Measurements from ENCODE around the gene AKR1C8. TPM values are rescaled to one million over a fixed set of nuclear protein-coding genes. Genes with fewer than 3 reads are reported as not detected.
"Not testable (repeated sequence)": the region's sequence is repeated elsewhere in the genome, so short reads cannot be mapped to it uniquely, and the experiment has no call there.

The AKR1C8 gene
- total and polyA plus RNA-seq, 11 donors = 0.19 to 0.72 (median 0.46) TPM; not detected in 6

- H3K4me1 ChIP-seq = no peaks in the 10 kb centered on the region
- no peaks in the 10 kb centered on the region for H3K36me3 ChIP-seq
- TF ChIP-seq CTCF (IDR thresholded peaks at IDR 0.05) (no peak), POLR2A (IDR thresholded peaks at IDR 0.05) (no peak)
- 48 to 69% (median 62%) methylated on average over 4 of the region's 4 CpGs for WGBS, 4 donors
- DNase-seq (no peak), ATAC-seq (no peak)
- peaks cover 0 to 20% (median 3%) of the 10 kb centered on the region in 12 donors for H3K9me3 ChIP-seq
- H3K27ac ChIP-seq = no peak overlapping the region
- no peak overlapping the region for H3K4me3 ChIP-seq
- H3K27me3 ChIP-seq = no peaks in the 10 kb centered on the region
- intact Hi-C loops (cut with DNase I) = no loop called here
Measured at GRCh38 chr10:5142199-5142598, 42.8 kb downstream of the AKR1C8 start.

DNA sequence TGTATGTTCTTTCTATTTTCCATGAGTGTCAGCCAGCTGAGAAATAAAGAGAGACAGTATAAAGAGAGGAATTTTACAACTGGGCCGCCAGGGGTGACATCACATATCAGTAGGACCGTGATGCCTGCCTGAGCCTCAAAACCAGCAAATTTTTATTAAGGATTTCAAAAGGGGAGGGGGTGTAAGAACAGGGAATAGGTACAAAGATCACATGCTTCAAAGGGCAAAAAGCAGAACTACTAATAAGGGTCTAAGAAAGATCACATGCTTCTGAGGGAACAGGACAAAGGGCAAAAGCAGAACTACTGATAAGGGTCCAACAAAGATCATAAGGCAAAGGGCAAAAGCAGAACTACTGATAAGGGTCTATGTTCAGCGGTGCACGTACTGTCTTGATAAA is 47.3 kb downstream of the AKR1C8 start:
- H3K9me3 ChIP-seq = peaks cover 0 to 35% (median 16%) of the 10 kb centered on the region in 12 donors
- H3K27ac ChIP-seq; H3K4me3 ChIP-seq; H3K27me3 ChIP-seq; H3K36me3 ChIP-seq; H3K4me1 ChIP-seq; intact Hi-C loops (cut with DNase I); DNase-seq; ATAC-seq: not testable (repeated sequence)
- 23 to 65% (median 33%) methylated on average over 4 of the region's 4 CpGs for WGBS, 4 donors

- ATAC-seq (no peak), DNase-seq (no peak)
- Histone ChIP-seq H3K4me3 (no peak overlapping the region), H3K4me1 (no peaks in the 10 kb centered on the region), H3K27ac (no peak overlapping the region), H3K36me3 (no peaks in the 10 kb centered on the region), H3K9me3 (peaks cover 0 to 35% (median 16%) of the 10 kb centered on the region in 12 donors), H3K27me3 (no peaks in the 10 kb centered on the region)
- intact Hi-C loops (cut with DNase I) = no loop called here
- TF ChIP-seq POLR2A (IDR thresholded peaks at IDR 0.05) = no peak
- TF ChIP-seq CTCF (IDR thresholded peaks at IDR 0.05) = no peak
- WGBS, 4 donors = 78 to 90% (median 88%) methylated on average over 1 of the region's 1 CpG
Measured at GRCh38 chr10:5136468-5137087, 48.4 kb downstream of the AKR1C8 start.

- H3K4me1 ChIP-seq = no peaks in the 10 kb centered on the region
- no peaks in the 10 kb centered on the region for H3K36me3 ChIP-seq
- H3K9me3 ChIP-seq = peaks cover 0 to 34% (median 16%) of the 10 kb centered on the region in 12 donors
- no peak overlapping the region for H3K27ac ChIP-seq
- H3K27me3 ChIP-seq = no peaks in the 10 kb centered on the region
- intact Hi-C loops (cut with DNase I) = no loop called here
- ATAC-seq = no peak
- WGBS, 4 donors = 79 to 88% (median 86%) methylated on average over 2 of the region's 2 CpGs
- no peak for TF ChIP-seq POLR2A (IDR thresholded peaks at IDR 0.05)
- TF ChIP-seq CTCF (IDR thresholded peaks at IDR 0.05) = no peak
- DNase-seq = no peak
- no peak overlapping the region for H3K4me3 ChIP-seq
Measured at GRCh38 chr10:5135581-5135980, 49.4 kb downstream of the AKR1C8 start.

Data from heart left ventricle (tissue), 16 donors.